ENCODE measurements around the gene WDR38.

DNA sequence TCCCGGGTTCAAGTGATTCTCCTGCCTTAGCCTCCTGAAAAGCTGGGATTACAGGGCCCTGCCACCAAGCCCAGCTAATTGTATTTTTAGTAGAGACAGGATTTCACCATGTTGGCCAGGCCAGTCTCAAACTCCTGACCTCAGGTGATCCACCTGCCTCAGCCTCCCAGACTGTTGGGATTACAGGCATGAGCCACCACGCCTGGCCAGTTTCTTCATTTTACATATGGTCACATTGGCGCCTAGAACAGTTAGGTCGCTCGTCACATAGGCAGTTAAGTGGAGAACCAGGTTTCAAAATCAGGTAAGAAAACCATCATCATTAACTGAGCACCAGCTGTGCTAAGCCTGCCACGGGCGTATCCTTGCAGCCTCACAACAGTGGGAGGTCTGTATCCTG is 40.2 kb upstream of the WDR38 start:
- no peak for TF ChIP-seq SUZ12 (IDR thresholded peaks at IDR 0.05; ENCODE audit: extremely low read depth, insufficient read depth, insufficient read length)
- TF ChIP-seq ZNF274 (IDR thresholded peaks at IDR 0.05; ENCODE audit: low read depth, low read length), result no peak
- no peak for TF ChIP-seq YY1 (IDR thresholded peaks at IDR 0.05; ENCODE audit: insufficient read depth, insufficient read length)
